Measurements from ENCODE around the gene EXPH5.

EXPH5 gene

GRCh38 chr11:108587109-108587508 is 6.5 kb downstream of the EXPH5 start:
- TF ChIP-seq CTCF (IDR thresholded peaks at IDR 0.05), result no peak

- TF ChIP-seq CTCF (IDR thresholded peaks at IDR 0.05), result no peak
Measured at GRCh38 chr11:108586600-108586999, 7.0 kb downstream of the EXPH5 start.

GRCh38 chr11:108584973-108585372 is 8.6 kb downstream of the EXPH5 start:
- TF ChIP-seq CTCF (IDR thresholded peaks at IDR 0.05), result no peak

- TF ChIP-seq CTCF (IDR thresholded peaks at IDR 0.05), result no peak
Measured at GRCh38 chr11:108580645-108581044, 12.9 kb downstream of the EXPH5 start.

- no peak for TF ChIP-seq CTCF (IDR thresholded peaks at IDR 0.05)
Measured at GRCh38 chr11:108580043-108580442, 13.5 kb downstream of the EXPH5 start.

GRCh38 chr11:108576523-108576922 is 17.0 kb downstream of the EXPH5 start:
- TF ChIP-seq CTCF (IDR thresholded peaks at IDR 0.05), result no peak

GRCh38 chr11:108574675-108575074 is 18.9 kb downstream of the EXPH5 start:
- TF ChIP-seq CTCF (IDR thresholded peaks at IDR 0.05), result no peak

GRCh38 chr11:108571001-108571400 is 22.6 kb downstream of the EXPH5 start:
- TF ChIP-seq CTCF (IDR thresholded peaks at IDR 0.05), result no peak

Measured in LNCAP (cell line).